SK-N-SH (cell line): ENCODE data around the gene CRYBG2. TPM values are rescaled to one million over a fixed set of nuclear protein-coding genes. Genes with fewer than 3 reads are reported as not detected.

Experiments
- CTCF ChIA-PET: fragments of 300-600, 350-600 bp; formaldehyde crosslinking; extraction: SDS; loops from one replicate; lab custom pipeline; 2021; lab: Yijun Ruan, JAX
- POLR2A ChIA-PET: fragments of 350-600 bp; sonication (Branson Sonifier 250); formaldehyde crosslinking; extraction: SDS; loops from one replicate; lab custom pipeline; 2020; ENCODE audit warnings: antibody characterized with exemption, inconsistent platforms; lab: Yijun Ruan, JAX
- DNase-seq: peaks from one replicate; pipeline ENCODE4 v3.0.0; 2012
- H2AFZ ChIP-seq: fragments of 200-600 bp; sonication (generic); 2 replicates; pipeline ENCODE4 v1.8.1; 2016; ENCODE audit warnings: antibody characterized with exemption, mild to moderate bottlenecking, low read depth
- H3F3A ChIP-seq: fragments of 200-600 bp; sonication (generic); replicated peaks from 2 replicates; pipeline ENCODE3; 2016; ENCODE audit warnings: antibody characterized with exemption, mild to moderate bottlenecking; ENCODE audit not compliant: insufficient read depth
- H3K27ac ChIP-seq, 2 experiments: fragments of 200-500 bp in 1 of 2; fragments of 200-600 bp in 1 of 2; sonication (Bioruptor generic) in 1 of 2; sonication (generic), shearing (Covaris generic) in 1 of 2; 2 replicates each; pipeline versions ENCODE4 v1.5.1 to v1.6.1; 2014 to 2016; ENCODE audit warnings: low read depth in 2 of 2, inconsistent platforms in 1 of 2, low read length in 1 of 2, mild to moderate bottlenecking in 1 of 2, mixed read lengths in 1 of 2
- H3K27me3 ChIP-seq: fragments of 200-600 bp; sonication (generic), shearing (Covaris generic); 2 replicates; pipeline ENCODE4 v1.6.1; 2016; ENCODE audit warnings: mixed run types; ENCODE audit not compliant: insufficient read depth
- H3K36me3 ChIP-seq, 2 experiments: fragments of 200-500 bp in 1 of 2; fragments of 200-600 bp in 1 of 2; sonication (Bioruptor generic) in 1 of 2; sonication (generic) in 1 of 2; replicated peaks in 1 of 2; 2 replicates each; pipeline versions ENCODE3 to v1.5.1; 2014 to 2016; ENCODE audit warnings: low read length in 1 of 2, mild to moderate bottlenecking in 1 of 2; ENCODE audit not compliant: insufficient read depth in 2 of 2, control insufficient read depth in 1 of 2
- H3K4me1 ChIP-seq, 2 experiments: fragments of 200-500 bp in 1 of 2; fragments of 200-600 bp in 1 of 2; sonication (Bioruptor generic) in 1 of 2; sonication (generic), shearing (Covaris generic) in 1 of 2; 2 replicates each; pipeline versions ENCODE4 v1.5.1 to v1.6.1; 2014 to 2016; ENCODE audit warnings: low read depth in 1 of 2, low read length in 1 of 2, mixed run types in 1 of 2; ENCODE audit not compliant: insufficient read depth in 2 of 2, control insufficient read depth in 1 of 2
- H3K4me2 ChIP-seq: fragments of 200-600 bp; sonication (generic), shearing (Covaris generic); 2 replicates; pipeline ENCODE4 v1.6.1; 2017; ENCODE audit warnings: mixed run types
- H3K4me3 ChIP-seq, 2 experiments: fragments of 200-500 bp in 1 of 2; fragments of 200-600 bp in 1 of 2; sonication (Bioruptor generic) in 1 of 2; sonication (generic), shearing (Covaris generic) in 1 of 2; 2 replicates each; pipeline versions ENCODE4 v1.5.1 to v1.8.1; 2014 to 2016; ENCODE audit warnings: low read depth in 2 of 2, inconsistent platforms in 1 of 2, low read length in 1 of 2, mild to moderate bottlenecking in 1 of 2, mixed read lengths in 1 of 2, moderate library complexity in 1 of 2
- H3K79me2 ChIP-seq: fragments of 200-600 bp; sonication (generic); 2 replicates; pipeline ENCODE4 v1.8.1; 2017; ENCODE audit warnings: mild to moderate bottlenecking; ENCODE audit not compliant: insufficient read depth
- H3K9ac ChIP-seq: fragments of 200-600 bp; sonication (generic); 2 replicates; pipeline ENCODE4 v1.6.1; 2017; ENCODE audit warnings: mixed run types
- H3K9me2 ChIP-seq: fragments of 200-600 bp; sonication (generic); 2 replicates; pipeline ENCODE4 v1.6.1; 2017; ENCODE audit warnings: mixed run types
- H3K9me3 ChIP-seq: fragments of 200-600 bp; sonication (generic); 2 replicates; pipeline ENCODE4 v1.6.1; 2017; ENCODE audit warnings: mixed run types, mild to moderate bottlenecking, moderate library complexity
- H4K20me1 ChIP-seq: fragments of 200-600 bp; sonication (generic); 2 replicates; pipeline ENCODE4 v1.6.1; 2017; ENCODE audit warnings: mild to moderate bottlenecking, mixed run types; ENCODE audit not compliant: insufficient read depth
- JUND ChIP-seq: IDR thresholded peaks from 2 replicates; pipeline ENCODE4 v1.4.0; 2012
- NFIC ChIP-seq: IDR thresholded peaks from 2 replicates; pipeline ENCODE4 v1.4.0; 2012; ENCODE audit warnings: borderline replicate concordance
- NRF1 ChIP-seq: IDR thresholded peaks from 2 replicates; pipeline ENCODE4 v1.6.1; 2012; ENCODE audit warnings: low read depth, mild to moderate bottlenecking, low read length
- POLR2AphosphoS5 ChIP-seq: IDR thresholded peaks from 2 replicates; pipeline ENCODE4 v1.6.1; 2012; ENCODE audit warnings: low read depth, low read length
- RFX5 ChIP-seq: IDR thresholded peaks from 2 replicates; pipeline ENCODE4 v1.6.1; 2012; ENCODE audit warnings: mild to moderate bottlenecking, improper control_type of control experiment, low read length
- RXRA ChIP-seq: IDR thresholded peaks from 2 replicates; pipeline ENCODE4 v1.4.0; 2012; ENCODE audit warnings: low read depth, mild to moderate bottlenecking, borderline replicate concordance
- SMC3 ChIP-seq: IDR thresholded peaks from 2 replicates; pipeline ENCODE4 v1.6.1; 2012; ENCODE audit warnings: low read depth, low read length, improper control_type of control experiment
- TAF1 ChIP-seq: IDR thresholded peaks from 2 replicates; pipeline ENCODE4 v1.6.1; 2012; ENCODE audit warnings: low read depth, mild to moderate bottlenecking, low read length, moderate library complexity, borderline replicate concordance
- YY1 ChIP-seq: IDR thresholded peaks from 2 replicates; pipeline ENCODE4 v1.4.0; 2012; ENCODE audit warnings: low read depth, mild to moderate bottlenecking
- WGBS: methylation state at CpG from one replicate; pipeline ENCODE4 v1.1.6; 2017; ENCODE audit warnings: low lambda C conversion rate; 5-methylcytosine and 5-hydroxymethylcytosine counted together
- polyA plus RNA-seq, 3 experiments: library from polyadenylated mRNA; depleted of rRNA; stranded (reverse); fragments of >200 nt; gene quantifications; 2 replicates each; pipeline ENCODE4 v1.2.3, GENCODE V29; 2012
- TF ChIP-seq, protein P1 (sequence below): fragments of 200-600 bp; sonication (generic); IDR thresholded peaks from 2 replicates; pipeline ENCODE4 v1.6.1; 2017; ENCODE audit warnings: antibody characterized with exemption, mild to moderate bottlenecking, moderate library complexity
- TF ChIP-seq, protein P2 (sequence below): IDR thresholded peaks from 2 replicates; pipeline ENCODE4 v1.4.0; 2012; ENCODE audit warnings: low read depth
- TF ChIP-seq, protein P3 (sequence below): IDR thresholded peaks from 2 replicates; pipeline ENCODE4 v1.6.1; 2012; ENCODE audit warnings: mild to moderate bottlenecking, low read depth, low read length, moderate library complexity

The CRYBG2 gene
- polyA plus RNA-seq, 1 of the 3 experiments (the other 2 are of a cell fraction) = 0.08 TPM

DNA sequence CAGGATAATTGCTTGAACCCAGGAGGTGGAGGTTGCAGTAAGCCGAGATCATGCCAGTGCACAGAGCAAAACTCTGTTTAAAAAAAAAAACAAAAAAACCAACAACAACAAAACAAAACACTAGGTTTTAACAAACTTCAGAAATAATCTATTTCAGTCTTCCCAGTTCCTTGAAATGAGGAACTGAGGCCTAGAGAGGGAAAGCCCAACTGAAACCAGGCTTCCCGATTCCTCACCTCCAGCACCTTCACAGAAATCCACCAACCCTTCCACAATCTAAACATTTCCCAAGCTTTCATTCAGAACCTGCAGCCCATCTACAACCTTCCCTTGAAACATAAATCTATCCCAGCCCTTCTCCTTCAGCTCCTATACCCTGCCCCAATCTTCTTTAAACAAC, 36.8 kb downstream of the CRYBG2 start:
- H3K4me1 ChIP-seq = peaks cover 0 to 3% of the 10 kb centered on the region in 2 experiments; a peak in 1 of 4 replicates
- no peak overlapping the region for H3K27ac ChIP-seq
- no peak overlapping the region for H2AFZ ChIP-seq
- no peak overlapping the region for H3K4me2 ChIP-seq
- no peaks in the 10 kb centered on the region for H4K20me1 ChIP-seq
- H3K79me2 ChIP-seq = no peaks in the 10 kb centered on the region
- DNase-seq = no peak
- no peak overlapping the region for H3K9ac ChIP-seq
- TF ChIP-seq RFX5 (no peak), NRF1 (no peak), TAF1 (no peak), NFIC (no peak), POLR2AphosphoS5 (no peak), RXRA (no peak), YY1 (no peak), SMC3 (no peak), JUND (no peak)
- TF ChIP-seq, protein P1, sequence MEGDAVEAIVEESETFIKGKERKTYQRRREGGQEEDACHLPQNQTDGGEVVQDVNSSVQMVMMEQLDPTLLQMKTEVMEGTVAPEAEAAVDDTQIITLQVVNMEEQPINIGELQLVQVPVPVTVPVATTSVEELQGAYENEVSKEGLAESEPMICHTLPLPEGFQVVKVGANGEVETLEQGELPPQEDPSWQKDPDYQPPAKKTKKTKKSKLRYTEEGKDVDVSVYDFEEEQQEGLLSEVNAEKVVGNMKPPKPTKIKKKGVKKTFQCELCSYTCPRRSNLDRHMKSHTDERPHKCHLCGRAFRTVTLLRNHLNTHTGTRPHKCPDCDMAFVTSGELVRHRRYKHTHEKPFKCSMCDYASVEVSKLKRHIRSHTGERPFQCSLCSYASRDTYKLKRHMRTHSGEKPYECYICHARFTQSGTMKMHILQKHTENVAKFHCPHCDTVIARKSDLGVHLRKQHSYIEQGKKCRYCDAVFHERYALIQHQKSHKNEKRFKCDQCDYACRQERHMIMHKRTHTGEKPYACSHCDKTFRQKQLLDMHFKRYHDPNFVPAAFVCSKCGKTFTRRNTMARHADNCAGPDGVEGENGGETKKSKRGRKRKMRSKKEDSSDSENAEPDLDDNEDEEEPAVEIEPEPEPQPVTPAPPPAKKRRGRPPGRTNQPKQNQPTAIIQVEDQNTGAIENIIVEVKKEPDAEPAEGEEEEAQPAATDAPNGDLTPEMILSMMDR = no peak
- TF ChIP-seq, protein P2, sequence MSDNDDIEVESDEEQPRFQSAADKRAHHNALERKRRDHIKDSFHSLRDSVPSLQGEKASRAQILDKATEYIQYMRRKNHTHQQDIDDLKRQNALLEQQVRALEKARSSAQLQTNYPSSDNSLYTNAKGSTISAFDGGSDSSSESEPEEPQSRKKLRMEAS = no peak
- TF ChIP-seq, protein P3, sequence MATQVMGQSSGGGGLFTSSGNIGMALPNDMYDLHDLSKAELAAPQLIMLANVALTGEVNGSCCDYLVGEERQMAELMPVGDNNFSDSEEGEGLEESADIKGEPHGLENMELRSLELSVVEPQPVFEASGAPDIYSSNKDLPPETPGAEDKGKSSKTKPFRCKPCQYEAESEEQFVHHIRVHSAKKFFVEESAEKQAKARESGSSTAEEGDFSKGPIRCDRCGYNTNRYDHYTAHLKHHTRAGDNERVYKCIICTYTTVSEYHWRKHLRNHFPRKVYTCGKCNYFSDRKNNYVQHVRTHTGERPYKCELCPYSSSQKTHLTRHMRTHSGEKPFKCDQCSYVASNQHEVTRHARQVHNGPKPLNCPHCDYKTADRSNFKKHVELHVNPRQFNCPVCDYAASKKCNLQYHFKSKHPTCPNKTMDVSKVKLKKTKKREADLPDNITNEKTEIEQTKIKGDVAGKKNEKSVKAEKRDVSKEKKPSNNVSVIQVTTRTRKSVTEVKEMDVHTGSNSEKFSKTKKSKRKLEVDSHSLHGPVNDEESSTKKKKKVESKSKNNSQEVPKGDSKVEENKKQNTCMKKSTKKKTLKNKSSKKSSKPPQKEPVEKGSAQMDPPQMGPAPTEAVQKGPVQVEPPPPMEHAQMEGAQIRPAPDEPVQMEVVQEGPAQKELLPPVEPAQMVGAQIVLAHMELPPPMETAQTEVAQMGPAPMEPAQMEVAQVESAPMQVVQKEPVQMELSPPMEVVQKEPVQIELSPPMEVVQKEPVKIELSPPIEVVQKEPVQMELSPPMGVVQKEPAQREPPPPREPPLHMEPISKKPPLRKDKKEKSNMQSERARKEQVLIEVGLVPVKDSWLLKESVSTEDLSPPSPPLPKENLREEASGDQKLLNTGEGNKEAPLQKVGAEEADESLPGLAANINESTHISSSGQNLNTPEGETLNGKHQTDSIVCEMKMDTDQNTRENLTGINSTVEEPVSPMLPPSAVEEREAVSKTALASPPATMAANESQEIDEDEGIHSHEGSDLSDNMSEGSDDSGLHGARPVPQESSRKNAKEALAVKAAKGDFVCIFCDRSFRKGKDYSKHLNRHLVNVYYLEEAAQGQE = no peak
- CTCF ChIA-PET = interaction anchor here (0.8 to 10.4 kb wide), 4 partner anchors 29 to 281 kb away, joined by 3 to 213 read pairs (median 104); partner anchors contain the start of genes CEP85 and SH3BGRL3
- no peaks in the 10 kb centered on the region for H3F3A ChIP-seq
- no peaks in the 10 kb centered on the region for H3K9me2 ChIP-seq
- POLR2A ChIA-PET = no interaction called here
- peaks cover 8% of the 10 kb centered on the region; the same call in 1 of the 2 replicates for H3K27me3 ChIP-seq
- H3K9me3 ChIP-seq = no peaks in the 10 kb centered on the region
- 92% methylated on average over 2 of the region's 2 CpGs for WGBS
- no peak overlapping the region for H3K4me3 ChIP-seq
- no peaks in the 10 kb centered on the region for H3K36me3 ChIP-seq
